K562 (cell line): ENCODE data around the gene HCN4. TPM values are rescaled to one million over a fixed set of nuclear protein-coding genes. Genes with fewer than 3 reads are reported as not detected.

ENCODE experiments used
- ATAC-seq: fragments of 200-7000 bp; cut with Tn5 transposase; 3 replicates; pipeline ENCODE4 v1.9.1; 2020; ENCODE audit warnings: moderate library complexity
- BruUV-seq: library from RNA; stranded (reverse); fragments of 400-500 nt; replicated peaks from 2 replicates; lab custom pipeline; 2021; lab: Mats Ljungman, UMichigan
- CTCF ChIA-PET: fragments of 300-600 bp; formaldehyde crosslinking; extraction: SDS; loops from one replicate; lab custom pipeline; 2021; ENCODE audit warnings: low intra/inter-chr PET ratio; lab: Yijun Ruan, JAX
- POLR2A ChIA-PET: fragments of 300-600, 350-650 bp; sonication (Branson Sonifier 250); formaldehyde crosslinking; extraction: SDS; loops from one replicate; lab custom pipeline; 2021; ENCODE audit warnings: antibody characterized with exemption, inconsistent platforms; lab: Yijun Ruan, JAX
- DNase-seq, 4 experiments: peaks; one replicate each; pipeline versions ENCODE4 v3.0.0 to v3.0.0-alpha.2; 2011 to 2018; ENCODE audit warnings: low spot score in 3 of 4, mixed read lengths in 3 of 4; ENCODE audit errors: extremely low read depth in 1 of 4
- FAIRE-seq: peaks from 2 replicates; lab custom pipeline; 2011; peaks lifted over from hg19 to GRCh38; lab: Jason Lieb, UNC
- H2AFZ ChIP-seq: 2 replicates; pipeline ENCODE4 v1.6.0; 2011; ENCODE audit warnings: low read depth, low read length, control low read depth, inconsistent platforms
- H3K27ac ChIP-seq: fragments of 200-600 bp; 3 replicates; pipeline ENCODE4 v1.8.0; 2011; ENCODE audit warnings: low read depth, mild to moderate bottlenecking, control low read depth, inconsistent platforms, low read length, moderate library complexity, mixed read lengths; ENCODE audit errors: extremely low read depth
- H3K27me3 ChIP-seq, 2 experiments: fragments of 300-600 bp in 1 of 2; 2 replicates in 1 of 2; 3 replicates in 1 of 2; pipeline versions ENCODE4 v1.6.0 to v1.8.0; 2011; ENCODE audit warnings: inconsistent platforms in 2 of 2, low read length in 2 of 2, mild to moderate bottlenecking in 1 of 2, mixed read lengths in 1 of 2, moderate library complexity in 1 of 2; ENCODE audit not compliant: control insufficient read depth in 2 of 2, insufficient read depth in 2 of 2
- H3K36me3 ChIP-seq: fragments of 300-600 bp; 3 replicates; pipeline ENCODE4 v1.8.0; 2011; ENCODE audit warnings: mild to moderate bottlenecking, low read length, inconsistent platforms; ENCODE audit not compliant: control insufficient read depth, insufficient read depth
- H3K4me1 ChIP-seq, 2 experiments: fragments of 200-600 bp in 1 of 2; replicated peaks in 1 of 2; 2 replicates in 1 of 2; 3 replicates in 1 of 2; pipeline versions ENCODE4 v1.5.1 to v1.8.0; 2011; ENCODE audit warnings: inconsistent platforms in 2 of 2, low read length in 2 of 2, mild to moderate bottlenecking in 1 of 2, mixed read lengths in 1 of 2, moderate library complexity in 1 of 2; ENCODE audit not compliant: control insufficient read depth in 2 of 2, insufficient read depth in 2 of 2
- H3K4me2 ChIP-seq: 2 replicates; pipeline ENCODE4 v1.6.1; 2011; ENCODE audit warnings: low read length, control low read depth, inconsistent platforms, mixed read lengths; ENCODE audit not compliant: insufficient read depth
- H3K4me3 ChIP-seq: fragments of 200-600 bp; sonication (generic), shearing (Covaris generic); 2 replicates; pipeline ENCODE4 v1.5.1; 2016; ENCODE audit warnings: control low read depth, inconsistent platforms
- H3K79me2 ChIP-seq: fragments of 200-600 bp; 3 replicates; pipeline ENCODE4 v1.8.0; 2011; ENCODE audit warnings: low read length, inconsistent platforms; ENCODE audit not compliant: control insufficient read depth, insufficient read depth
- H3K9ac ChIP-seq, 2 experiments: 2 replicates each; pipeline versions ENCODE4 v1.6.0 to v1.6.1; 2011; ENCODE audit warnings: low read depth in 2 of 2, low read length in 2 of 2, control low read depth in 1 of 2, inconsistent platforms in 1 of 2, mild to moderate bottlenecking in 1 of 2, mixed read lengths in 1 of 2; ENCODE audit not compliant: insufficient read depth in 1 of 2
- H3K9me1 ChIP-seq: one replicate; pipeline ENCODE4 v1.6.0; 2011; ENCODE audit warnings: inconsistent platforms, mild to moderate bottlenecking, low read length, moderate library complexity; ENCODE audit not compliant: control insufficient read depth, insufficient read depth
- H3K9me3 ChIP-seq: replicated peaks from 2 replicates; pipeline ENCODE4 v1.5.1; 2011; ENCODE audit warnings: low read depth, low read length, inconsistent platforms; ENCODE audit not compliant: control insufficient read depth, insufficient read depth
- H4K20me1 ChIP-seq: replicated peaks from 2 replicates; pipeline ENCODE4 v1.6.1; 2011; ENCODE audit warnings: low read length, inconsistent platforms, mixed read lengths; ENCODE audit not compliant: control insufficient read depth, insufficient read depth
- AFF1 ChIP-seq, 2 experiments: fragments of 450-650 bp; IDR thresholded peaks; 2 replicates each; pipeline ENCODE4 v1.6.1; 2018; ENCODE audit warnings: mild to moderate bottlenecking in 2 of 2, low read depth in 1 of 2; ENCODE audit not compliant: partially characterized antibody in 2 of 2
- CCAR2 ChIP-seq: fragments of 200-400 bp; formaldehyde crosslinking; IDR thresholded peaks from 2 replicates; pipeline ENCODE4 v1.6.1; 2017; ENCODE audit warnings: mild to moderate bottlenecking, low read depth, low read length
- IRF2 ChIP-seq: sonication (generic); formaldehyde crosslinking; IDR thresholded peaks from 2 replicates; pipeline ENCODE4 v1.8.1; 2022; ENCODE audit warnings: mild to moderate bottlenecking, missing genetic modification reagents
- TEAD2 ChIP-seq: fragments of 450-650 bp; IDR thresholded peaks from 2 replicates; pipeline ENCODE4 v1.6.1; 2016; ENCODE audit warnings: missing genetic modification characterization, control low read depth, missing compliant biosample characterization
- XRCC3 ChIP-seq: fragments of 450-650 bp; IDR thresholded peaks from 2 replicates; pipeline ENCODE4 v1.6.1; 2017; ENCODE audit warnings: mild to moderate bottlenecking, moderate library complexity
- ZNF12 ChIP-seq: sonication (generic); formaldehyde crosslinking; IDR thresholded peaks from 2 replicates; pipeline ENCODE4 v1.4.0; 2020; ENCODE audit warnings: mild to moderate bottlenecking, missing genetic modification reagents
- ZNF197 ChIP-seq: fragments of 200-800 bp; sonication (Bioruptor generic); IDR thresholded peaks from 2 replicates; pipeline ENCODE4 v1.6.1; 2016; ENCODE audit warnings: low read depth, missing genetic modification characterization, missing compliant biosample characterization
- ZNF696 ChIP-seq: fragments of 250-450 bp; sonication (Bioruptor Pico); conservative IDR thresholded peaks from 2 replicates; pipeline ENCODE4 v1.4.0; 2020; ENCODE audit warnings: mild to moderate bottlenecking, moderate library complexity
- WGBS: fragments of 100-300 bp; shearing (Covaris generic); methylation state at CpG from one replicate; pipeline ENCODE4 v1.1.6; 2016; ENCODE audit warnings: low coverage, mixed read lengths; ENCODE audit not compliant: insufficient coverage; ENCODE audit errors: missing lambda C conversion rate; 5-methylcytosine and 5-hydroxymethylcytosine counted together
- in situ Hi-C: fragments of 300-500 bp; cut with MboI; formaldehyde crosslinking; loops from 4 replicates; pipeline ENCODE4 v1.15.0; 2018; ENCODE audit warnings: inconsistent platforms, mixed read lengths
- intact Hi-C: fragments of 100-400 bp; cut with micrococcal nuclease; formaldehyde crosslinking; loops from 2 replicates; pipeline ENCODE4 v1.14.2; 2022
- polyA plus RNA-seq, 8 experiments: library from polyadenylated mRNA; depleted of rRNA in 4 of 8; stranded (reverse) in 5 of 8; unstranded in 3 of 8; fragments of >200 nt; fragmentation: Nextera tagmentation in 2 of 8; fragmentation: Illumina TruSeq in 1 of 8; extraction: Ambion mirVana in 2 of 8; extraction: Trizol in 1 of 8; gene quantifications; 2 replicates each; pipeline versions ENCODE4 v1.2.1 to v1.2.3, GENCODE V29; 2011 to 2014; ENCODE audit warnings: inconsistent platforms in 1 of 8, missing spikeins in 1 of 8
- total RNA-seq, 7 experiments: library from RNA; depleted of rRNA in 6 of 7; stranded (reverse); fragments of >200 nt in 6 of 7; fragmentation: Illumina TruSeq in 2 of 7; extraction: Trizol in 2 of 7; gene quantifications; 2 replicates each; pipeline versions ENCODE4 v1.2.1 to v1.2.3, GENCODE V29; 2011 to 2021; ENCODE audit warnings: low replicate concordance in 1 of 7
- TF ChIP-seq, protein P1 (sequence below): fragments of 450-650 bp; IDR thresholded peaks from 2 replicates; pipeline ENCODE4 v1.7.1; 2018; ENCODE audit warnings: mild to moderate bottlenecking, low read depth; ENCODE audit not compliant: partially characterized antibody
- TF ChIP-seq, protein P2 (sequence below): IDR thresholded peaks from 2 replicates; pipeline ENCODE4 v1.6.1; 2011; ENCODE audit not compliant: insufficient read length; ENCODE audit errors: extremely low read depth

Gene HCN4
- total and polyA plus RNA-seq, 9 of the 15 experiments (the other 6 are each of a cell fraction or from before 2014, with no cell fraction given) = not detected

- ATAC-seq (no peak), FAIRE-seq (no peak)
- no TSS peak for BruUV-seq
- Histone ChIP-seq H3K36me3 (no peaks in the 10 kb centered on the region), H3K79me2 (no peaks in the 10 kb centered on the region)
- TF ChIP-seq ZNF12 (CRISPR knock-in tag) (no peak), ZNF696 (CRISPR knock-in tag) (no peak), TEAD2 (tag) (no peak), ZNF197 (CRISPR knock-in tag) (no peak), IRF2 (CRISPR knock-in tag) (no peak), AFF1 (IDR thresholded peaks at IDR 0.05; ENCODE audit: low read depth in 1 of 2, partially characterized antibody in 2 of 2) (no peak), CCAR2 (no peak), XRCC3 (no peak)
- TF ChIP-seq, protein P1, sequence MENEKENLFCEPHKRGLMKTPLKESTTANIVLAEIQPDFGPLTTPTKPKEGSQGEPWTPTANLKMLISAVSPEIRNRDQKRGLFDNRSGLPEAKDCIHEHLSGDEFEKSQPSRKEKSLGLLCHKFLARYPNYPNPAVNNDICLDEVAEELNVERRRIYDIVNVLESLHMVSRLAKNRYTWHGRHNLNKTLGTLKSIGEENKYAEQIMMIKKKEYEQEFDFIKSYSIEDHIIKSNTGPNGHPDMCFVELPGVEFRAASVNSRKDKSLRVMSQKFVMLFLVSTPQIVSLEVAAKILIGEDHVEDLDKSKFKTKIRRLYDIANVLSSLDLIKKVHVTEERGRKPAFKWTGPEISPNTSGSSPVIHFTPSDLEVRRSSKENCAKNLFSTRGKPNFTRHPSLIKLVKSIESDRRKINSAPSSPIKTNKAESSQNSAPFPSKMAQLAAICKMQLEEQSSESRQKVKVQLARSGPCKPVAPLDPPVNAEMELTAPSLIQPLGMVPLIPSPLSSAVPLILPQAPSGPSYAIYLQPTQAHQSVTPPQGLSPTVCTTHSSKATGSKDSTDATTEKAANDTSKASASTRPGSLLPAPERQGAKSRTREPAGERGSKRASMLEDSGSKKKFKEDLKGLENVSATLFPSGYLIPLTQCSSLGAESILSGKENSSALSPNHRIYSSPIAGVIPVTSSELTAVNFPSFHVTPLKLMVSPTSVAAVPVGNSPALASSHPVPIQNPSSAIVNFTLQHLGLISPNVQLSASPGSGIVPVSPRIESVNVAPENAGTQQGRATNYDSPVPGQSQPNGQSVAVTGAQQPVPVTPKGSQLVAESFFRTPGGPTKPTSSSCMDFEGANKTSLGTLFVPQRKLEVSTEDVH = no peak
- TF ChIP-seq, protein P2, sequence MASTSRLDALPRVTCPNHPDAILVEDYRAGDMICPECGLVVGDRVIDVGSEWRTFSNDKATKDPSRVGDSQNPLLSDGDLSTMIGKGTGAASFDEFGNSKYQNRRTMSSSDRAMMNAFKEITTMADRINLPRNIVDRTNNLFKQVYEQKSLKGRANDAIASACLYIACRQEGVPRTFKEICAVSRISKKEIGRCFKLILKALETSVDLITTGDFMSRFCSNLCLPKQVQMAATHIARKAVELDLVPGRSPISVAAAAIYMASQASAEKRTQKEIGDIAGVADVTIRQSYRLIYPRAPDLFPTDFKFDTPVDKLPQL = no peak
- TF ChIP-seq, all 486 proteins: peak for 0
- WGBS = 7% methylated on average over 5 of the region's 5 CpGs
- Histone ChIP-seq H3K9ac (no peak overlapping the region), H2AFZ (no peak overlapping the region), H3K4me1 (no peaks in the 10 kb centered on the region; a peak in 1 of 5 replicates), H3K9me3 (no peaks in the 10 kb centered on the region), H3K4me2 (no peak overlapping the region), H3K4me3 (no peak overlapping the region), H4K20me1 (no peaks in the 10 kb centered on the region), H3K27ac (no peak overlapping the region), H3K9me1 (no peaks in the 10 kb centered on the region), H3K27me3 (peaks cover 21 to 35% of the 10 kb centered on the region in 2 experiments; a peak in 4 of 5 replicates)
- no peak for DNase-seq
- ChIA-PET POLR2A (no interaction called here), CTCF (no interaction called here)
- in situ Hi-C loops = loop anchor here (10.0 kb wide), 1 partner anchor 241 kb away; no protein-coding TSS in a partner anchor
- intact Hi-C loops = no loop called here
Observed at GRCh38 chr15:73303636-73304035, 65.1 kb downstream of the HCN4 start.
